ENCODE data around the gene SFN.
"Not testable (repeated sequence)": the region's sequence is repeated elsewhere in the genome, so short reads cannot be mapped to it uniquely, and the experiment has no call there.

The SFN gene

DNA sequence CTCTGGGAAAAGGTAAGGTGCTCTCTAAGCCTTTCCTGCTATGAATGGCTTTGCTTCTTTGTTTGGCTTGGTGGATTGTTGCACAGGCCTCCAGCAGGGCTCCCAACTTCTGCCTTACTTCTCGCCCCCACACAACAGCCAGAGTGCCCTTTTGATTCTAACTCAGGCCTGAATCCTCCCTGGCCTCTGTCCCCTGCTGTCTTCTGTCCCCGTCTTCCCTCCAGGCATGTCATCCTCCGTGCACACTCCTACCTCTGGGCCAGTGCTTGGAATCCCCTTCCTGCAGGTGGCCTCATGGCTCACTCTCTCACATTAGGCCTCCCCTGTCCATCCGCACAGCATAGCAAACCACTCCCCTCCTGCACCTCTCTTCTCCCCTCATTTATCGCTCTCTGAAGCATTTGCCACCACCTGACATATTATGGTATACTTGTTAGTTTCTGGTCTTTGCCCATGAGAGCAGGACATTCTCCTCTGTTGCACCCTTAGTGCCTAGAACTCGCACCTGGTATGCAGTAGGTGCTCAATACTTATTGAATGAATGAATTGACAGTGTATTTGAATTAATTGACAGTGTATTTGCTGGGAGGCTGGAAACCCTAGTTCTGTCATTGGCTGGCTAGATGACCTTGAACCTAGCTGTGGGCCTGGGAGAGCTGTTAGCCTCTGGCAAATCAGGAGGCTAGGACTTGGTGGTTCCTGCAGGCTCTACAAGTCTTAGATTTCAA lies 33.6 kb upstream of the SFN start:
- no peak overlapping the region for H3K27ac ChIP-seq (ENCODE audit: low read depth, low read length)
- H3K9me3 ChIP-seq (ENCODE audit: control insufficient read depth, insufficient read depth, low read length), result no peaks in the 10 kb centered on the region
- H3K36me3 ChIP-seq (ENCODE audit: control insufficient read depth, insufficient read depth, low read length), result peaks cover 30% of the 10 kb centered on the region
- H3K4me3 ChIP-seq (ENCODE audit: low read depth, low read length), result no peak overlapping the region
- H3K4me1 ChIP-seq (ENCODE audit: control insufficient read depth, insufficient read depth, low read length), result peaks cover 12% of the 10 kb centered on the region
- no peaks in the 10 kb centered on the region for H3K27me3 ChIP-seq (ENCODE audit: control insufficient read depth, insufficient read depth, low read length)
- no peak overlapping the region for H3K9ac ChIP-seq (ENCODE audit: low read depth, low read length)

GRCh38 chr1:26831059-26831458 lies 31.9 kb upstream of the SFN start:
- H3K4me3 ChIP-seq (ENCODE audit: low read depth, low read length), result no peak overlapping the region
- no peak overlapping the region for H3K9ac ChIP-seq (ENCODE audit: low read depth, low read length)
- H3K9me3 ChIP-seq (ENCODE audit: control insufficient read depth, insufficient read depth, low read length), result no peaks in the 10 kb centered on the region
- peaks cover 9% of the 10 kb centered on the region for H3K4me1 ChIP-seq (ENCODE audit: control insufficient read depth, insufficient read depth, low read length)
- H3K27ac ChIP-seq (ENCODE audit: low read depth, low read length), result no peak overlapping the region
- no peaks in the 10 kb centered on the region for H3K27me3 ChIP-seq (ENCODE audit: control insufficient read depth, insufficient read depth, low read length)
- peaks cover 43% of the 10 kb centered on the region for H3K36me3 ChIP-seq (ENCODE audit: control insufficient read depth, insufficient read depth, low read length)

- no peak overlapping the region for H3K9ac ChIP-seq (ENCODE audit: low read depth, low read length)
- no peak overlapping the region for H3K4me3 ChIP-seq (ENCODE audit: low read depth, low read length)
- no peak overlapping the region for H3K27ac ChIP-seq (ENCODE audit: low read depth, low read length)
- no peaks in the 10 kb centered on the region for H3K9me3 ChIP-seq (ENCODE audit: control insufficient read depth, insufficient read depth, low read length)
- H3K36me3 ChIP-seq (ENCODE audit: control insufficient read depth, insufficient read depth, low read length), result peaks cover 44% of the 10 kb centered on the region
- no peaks in the 10 kb centered on the region for H3K27me3 ChIP-seq (ENCODE audit: control insufficient read depth, insufficient read depth, low read length)
- H3K4me1 ChIP-seq (ENCODE audit: control insufficient read depth, insufficient read depth, low read length), result peaks cover 6% of the 10 kb centered on the region; the same call in 1 of the 2 replicates
These were observed 31.3 kb upstream of the SFN start for GRCh38 chr1:26831546-26832248.

DNA sequence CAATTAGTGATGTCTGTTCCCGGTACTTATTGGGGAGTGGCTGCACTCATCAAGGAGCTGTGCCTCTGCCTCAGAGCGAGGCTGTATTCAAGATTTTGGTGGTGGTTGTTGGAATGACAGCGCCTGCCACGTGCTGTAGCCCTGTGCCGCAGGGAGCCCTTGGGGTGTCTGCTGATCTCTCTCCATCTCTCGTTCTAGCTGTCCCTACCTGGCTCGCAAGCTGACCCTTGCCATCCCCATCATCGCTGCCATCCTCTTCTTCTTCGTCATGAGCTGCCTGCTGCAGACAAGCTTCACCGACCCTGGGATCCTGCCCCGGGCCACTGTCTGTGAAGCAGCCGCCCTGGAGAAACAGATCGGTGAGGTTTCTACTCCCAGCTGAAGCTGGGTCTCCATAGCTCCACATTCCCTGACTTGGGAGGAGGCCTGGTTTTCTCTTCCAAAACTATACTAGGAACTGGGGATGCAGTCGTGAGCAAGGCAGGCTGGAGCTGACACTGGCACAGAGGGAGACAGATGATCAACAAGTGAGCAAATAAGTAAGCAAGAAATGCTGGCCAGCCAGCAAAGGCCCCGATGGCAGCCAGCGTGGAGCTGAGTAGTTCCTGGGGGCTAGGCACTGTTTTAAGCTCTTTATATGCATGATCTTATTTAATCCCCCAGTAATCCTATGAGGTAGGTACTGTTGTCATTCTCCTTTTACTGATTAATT lies 30.5 kb upstream of the SFN start:
- Histone ChIP-seq H3K9me3 (ENCODE audit: control insufficient read depth, insufficient read depth, low read length) (no peaks in the 10 kb centered on the region), H3K4me1 (ENCODE audit: control insufficient read depth, insufficient read depth, low read length) (peaks cover 5% of the 10 kb centered on the region; the same call in 1 of the 2 replicates), H3K4me3 (ENCODE audit: low read depth, low read length) (no peak overlapping the region), H3K27me3 (ENCODE audit: control insufficient read depth, insufficient read depth, low read length) (no peaks in the 10 kb centered on the region), H3K27ac (ENCODE audit: low read depth, low read length) (no peak overlapping the region), H3K36me3 (ENCODE audit: control insufficient read depth, insufficient read depth, low read length) (peaks cover 44% of the 10 kb centered on the region), H3K9ac (ENCODE audit: low read depth, low read length) (no peak overlapping the region)

- Histone ChIP-seq H3K9me3 (ENCODE audit: control insufficient read depth, insufficient read depth, low read length) (no peaks in the 10 kb centered on the region), H3K9ac (ENCODE audit: low read depth, low read length) (no peak overlapping the region), H3K4me1 (ENCODE audit: control insufficient read depth, insufficient read depth, low read length) (no peaks in the 10 kb centered on the region), H3K27me3 (ENCODE audit: control insufficient read depth, insufficient read depth, low read length) (no peaks in the 10 kb centered on the region), H3K36me3 (ENCODE audit: control insufficient read depth, insufficient read depth, low read length) (peaks cover 44% of the 10 kb centered on the region), H3K27ac (ENCODE audit: low read depth, low read length) (no peak overlapping the region), H3K4me3 (ENCODE audit: low read depth, low read length) (no peak overlapping the region)
These were observed 29.2 kb upstream of the SFN start for GRCh38 chr1:26833432-26834405.

DNA sequence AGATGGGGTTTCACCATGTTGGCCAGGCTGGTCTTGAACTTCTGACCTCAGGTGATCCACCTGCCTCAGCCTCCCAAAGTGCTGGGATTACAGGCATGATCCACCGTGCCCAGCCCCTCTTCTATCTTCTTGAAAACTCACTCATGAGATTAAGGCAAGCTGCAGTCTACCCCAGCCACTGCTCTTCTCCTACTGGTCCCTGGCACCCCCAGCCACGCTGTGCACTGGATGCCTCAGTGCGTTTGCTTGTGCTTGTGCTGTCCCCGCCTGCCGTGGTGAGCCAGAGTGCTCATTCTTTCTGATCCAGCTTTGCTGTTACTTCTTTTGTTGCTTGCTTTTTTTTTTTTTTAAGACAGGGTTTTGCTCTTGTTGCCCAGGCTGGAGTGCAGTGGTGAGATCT lies 25.3 kb upstream of the SFN start:
- H3K27me3 ChIP-seq (ENCODE audit: control insufficient read depth, insufficient read depth, low read length); H3K4me3 ChIP-seq (ENCODE audit: low read depth, low read length); H3K9ac ChIP-seq (ENCODE audit: low read depth, low read length); H3K9me3 ChIP-seq (ENCODE audit: control insufficient read depth, insufficient read depth, low read length); H3K27ac ChIP-seq (ENCODE audit: low read depth, low read length); H3K4me1 ChIP-seq (ENCODE audit: control insufficient read depth, insufficient read depth, low read length): not testable (repeated sequence)
- H3K36me3 ChIP-seq (ENCODE audit: control insufficient read depth, insufficient read depth, low read length), result peaks cover 56% of the 10 kb centered on the region

- no peaks in the 10 kb centered on the region for H3K9me3 ChIP-seq (ENCODE audit: control insufficient read depth, insufficient read depth, low read length)
- H3K4me3 ChIP-seq (ENCODE audit: low read depth, low read length), result no peak overlapping the region
- no peaks in the 10 kb centered on the region for H3K4me1 ChIP-seq (ENCODE audit: control insufficient read depth, insufficient read depth, low read length)
- peaks cover 48% of the 10 kb centered on the region for H3K36me3 ChIP-seq (ENCODE audit: control insufficient read depth, insufficient read depth, low read length)
- no peaks in the 10 kb centered on the region for H3K27me3 ChIP-seq (ENCODE audit: control insufficient read depth, insufficient read depth, low read length)
- H3K27ac ChIP-seq (ENCODE audit: low read depth, low read length), result no peak overlapping the region
- no peak overlapping the region for H3K9ac ChIP-seq (ENCODE audit: low read depth, low read length)
These were observed 24.2 kb upstream of the SFN start for GRCh38 chr1:26838474-26839338.

DNA sequence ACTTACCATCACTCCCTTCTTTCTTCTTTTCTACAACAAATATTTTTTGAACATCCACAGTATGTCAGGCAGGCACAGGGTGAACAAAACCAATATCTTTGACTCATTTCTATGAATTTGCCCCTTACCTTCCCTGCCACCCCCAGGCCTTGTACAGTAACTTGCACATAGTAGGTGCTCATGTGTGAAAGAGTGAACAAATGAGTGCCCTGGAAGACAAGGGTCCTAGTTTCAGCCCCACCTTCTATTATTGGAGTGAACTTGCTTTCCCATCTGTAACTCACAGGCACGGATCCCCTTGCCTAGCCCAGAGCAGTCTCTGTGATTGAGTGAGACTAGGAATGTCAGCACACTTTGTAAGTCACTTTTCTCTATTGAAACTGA lies 23.6 kb upstream of the SFN start:
- H3K36me3 ChIP-seq (ENCODE audit: control insufficient read depth, insufficient read depth, low read length), result peaks cover 43% of the 10 kb centered on the region
- H3K27ac ChIP-seq (ENCODE audit: low read depth, low read length), result no peak overlapping the region
- H3K27me3 ChIP-seq (ENCODE audit: control insufficient read depth, insufficient read depth, low read length), result no peaks in the 10 kb centered on the region
- H3K4me3 ChIP-seq (ENCODE audit: low read depth, low read length), result no peak overlapping the region
- no peak overlapping the region for H3K9ac ChIP-seq (ENCODE audit: low read depth, low read length)
- H3K9me3 ChIP-seq (ENCODE audit: control insufficient read depth, insufficient read depth, low read length), result no peaks in the 10 kb centered on the region
- H3K4me1 ChIP-seq (ENCODE audit: control insufficient read depth, insufficient read depth, low read length), result no peaks in the 10 kb centered on the region

- no peak overlapping the region for H3K9ac ChIP-seq (ENCODE audit: low read depth, low read length)
- no peaks in the 10 kb centered on the region for H3K9me3 ChIP-seq (ENCODE audit: control insufficient read depth, insufficient read depth, low read length)
- H3K4me3 ChIP-seq (ENCODE audit: low read depth, low read length), result no peak overlapping the region
- H3K36me3 ChIP-seq (ENCODE audit: control insufficient read depth, insufficient read depth, low read length), result peaks cover 39% of the 10 kb centered on the region
- H3K27ac ChIP-seq (ENCODE audit: low read depth, low read length), result no peak overlapping the region
- H3K27me3 ChIP-seq (ENCODE audit: control insufficient read depth, insufficient read depth, low read length), result no peaks in the 10 kb centered on the region
- H3K4me1 ChIP-seq (ENCODE audit: control insufficient read depth, insufficient read depth, low read length), result no peaks in the 10 kb centered on the region
These were observed 23.2 kb upstream of the SFN start for GRCh38 chr1:26839779-26840178.
